ENCODE results near the gene AQP1.

AQP1 gene

DNA sequence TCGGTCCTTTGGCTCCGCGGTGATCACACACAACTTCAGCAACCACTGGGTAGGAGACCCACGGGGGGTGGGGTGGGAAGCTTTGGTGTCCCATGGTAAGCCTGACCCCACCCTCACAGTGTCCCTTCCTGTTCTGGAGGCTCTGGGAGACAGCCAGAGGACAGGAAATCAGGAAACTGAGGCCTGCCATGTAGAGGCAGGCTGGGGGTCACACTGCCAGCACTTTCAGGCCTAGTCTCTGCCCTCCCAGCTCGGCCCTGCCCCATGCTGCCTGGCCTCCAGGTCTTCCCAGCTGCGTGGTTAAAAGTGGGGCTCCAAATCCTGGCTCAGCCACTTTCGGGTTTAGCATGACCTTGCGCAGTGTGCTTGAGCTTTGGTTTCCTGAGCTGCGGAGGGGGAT lies 10.9 kb downstream of the AQP1 start:
- DNase-seq: no peak

- DNase-seq: no peak
Measured at GRCh38 chr7:30923009-30923773, 11.5 kb downstream of the AQP1 start.

DNA sequence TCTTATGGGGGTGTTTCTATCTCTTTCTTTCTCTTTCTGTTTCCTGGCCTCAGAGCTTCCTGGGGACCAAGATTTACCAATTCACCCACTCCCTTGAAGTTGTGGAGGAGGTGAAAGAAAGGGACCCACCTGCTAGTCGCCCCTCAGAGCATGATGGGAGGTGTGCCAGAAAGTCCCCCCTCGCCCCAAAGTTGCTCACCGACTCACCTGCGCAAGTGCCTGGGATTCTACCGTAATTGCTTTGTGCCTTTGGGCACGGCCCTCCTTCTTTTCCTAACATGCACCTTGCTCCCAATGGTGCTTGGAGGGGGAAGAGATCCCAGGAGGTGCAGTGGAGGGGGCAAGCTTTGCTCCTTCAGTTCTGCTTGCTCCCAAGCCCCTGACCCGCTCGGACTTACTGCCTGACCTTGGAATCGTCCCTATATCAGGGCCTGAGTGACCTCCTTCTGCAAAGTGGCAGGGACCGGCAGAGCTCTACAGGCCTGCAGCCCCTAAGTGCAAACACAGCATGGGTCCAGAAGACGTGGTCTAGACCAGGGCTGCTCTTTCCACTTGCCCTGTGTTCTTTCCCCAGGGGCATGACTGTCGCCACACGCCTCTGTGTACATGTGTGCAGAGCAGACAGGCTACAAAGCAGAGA lies 12.2 kb downstream of the AQP1 start:
- DNase-seq: no peak

DNA sequence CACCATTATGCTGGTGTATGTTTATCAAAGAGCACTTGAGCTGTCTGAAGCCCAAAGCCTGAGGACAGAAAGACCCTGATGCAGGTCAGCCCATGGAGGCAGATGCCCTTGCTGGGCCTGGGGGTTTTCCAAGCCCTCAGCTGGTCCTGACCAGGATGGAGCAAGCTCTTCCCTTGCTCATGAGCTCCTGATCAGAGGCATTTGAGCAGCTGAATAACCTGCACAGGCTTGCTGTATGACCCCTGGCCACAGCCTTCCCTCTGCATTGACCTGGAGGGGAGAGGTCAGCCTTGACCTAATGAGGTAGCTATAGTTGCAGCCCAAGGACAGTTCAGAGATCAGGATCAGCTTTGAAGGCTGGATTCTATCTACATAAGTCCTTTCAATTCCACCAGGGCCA lies 13.0 kb downstream of the AQP1 start:
- no peak for DNase-seq

GRCh38 chr7:30925117-30925516 lies 13.5 kb downstream of the AQP1 start:
- no peak for DNase-seq

- no peak for DNase-seq
Measured at GRCh38 chr7:30925913-30926312, 14.3 kb downstream of the AQP1 start.

DNA sequence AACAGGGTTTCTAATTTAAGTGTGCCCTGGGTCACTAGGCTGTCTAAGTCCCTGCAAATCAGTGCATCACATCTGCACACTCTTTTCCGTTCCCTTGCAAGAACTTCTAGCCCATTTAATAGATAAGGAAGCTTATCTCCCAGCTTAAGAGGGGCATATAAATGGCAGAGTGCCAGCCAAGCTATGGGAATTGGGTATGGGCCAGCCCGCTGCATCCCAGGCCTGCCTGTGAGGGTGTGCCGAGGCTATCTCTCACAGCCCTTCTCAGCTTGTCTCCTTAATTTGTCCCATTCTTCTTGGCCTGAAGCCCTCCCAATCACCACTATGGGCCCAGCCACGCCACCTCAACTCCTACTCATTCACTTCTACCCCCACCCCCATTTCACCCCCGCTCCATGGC lies 14.7 kb downstream of the AQP1 start:
- peak; percentile 46 for DNase-seq

GRCh38 chr7:30927040-30927439 lies 15.4 kb downstream of the AQP1 start:
- DNase-seq: no peak

DNA sequence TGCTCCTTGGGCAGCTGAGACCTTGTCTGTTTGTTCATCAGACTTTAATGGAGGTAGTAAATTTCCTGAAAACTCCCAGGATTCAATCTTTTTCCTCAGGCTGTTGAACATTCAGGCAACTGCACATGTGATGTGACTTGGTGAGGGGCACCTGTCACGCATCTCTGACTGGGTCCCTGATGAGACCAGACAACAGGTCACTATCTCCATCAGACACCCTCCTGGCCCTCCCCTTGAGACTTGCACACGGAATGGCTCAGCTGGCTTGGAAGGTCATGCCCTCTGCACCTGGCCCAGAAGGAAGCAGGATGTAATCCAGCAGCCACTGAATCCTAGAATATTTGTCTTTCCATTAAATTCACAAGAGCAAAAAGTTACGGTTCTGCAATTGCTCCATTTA lies 15.9 kb downstream of the AQP1 start:
- DNase-seq: no peak

DNA sequence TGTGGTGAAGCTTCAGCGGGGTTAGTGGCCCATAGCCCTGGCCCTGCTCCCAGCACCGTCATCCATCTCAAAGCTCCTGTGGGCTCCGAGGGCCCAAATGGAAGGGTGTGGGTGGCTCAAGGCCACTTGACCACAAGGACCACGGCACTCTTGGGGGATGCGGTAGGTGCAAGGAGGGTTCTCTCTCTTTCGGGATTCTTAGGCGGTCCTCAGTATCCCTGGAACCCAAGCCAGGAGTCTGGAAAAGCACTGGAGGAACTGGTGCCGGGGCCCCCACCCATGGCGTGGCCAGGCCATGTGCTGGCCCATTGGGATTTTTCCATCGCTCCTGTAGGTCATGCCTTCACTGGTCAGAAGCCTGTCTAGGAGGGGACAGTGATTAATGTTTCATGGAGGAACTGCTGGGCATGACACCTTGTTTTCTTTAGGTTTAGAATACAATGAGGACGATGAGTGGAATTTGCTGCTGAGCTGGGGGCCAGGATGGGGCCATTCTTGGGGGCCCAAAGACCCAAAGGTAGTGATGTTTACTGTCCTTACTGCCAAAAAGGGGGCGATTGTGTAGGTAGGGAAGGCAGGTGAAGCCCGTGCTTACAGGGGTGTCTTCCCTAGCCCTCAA lies 16.7 kb downstream of the AQP1 start:
- no peak for DNase-seq

- DNase-seq: no peak
Measured at GRCh38 chr7:30929686-30930085, 18.0 kb downstream of the AQP1 start.

GRCh38 chr7:30930621-30931020 lies 19.0 kb downstream of the AQP1 start:
- DNase-seq: no peak

GRCh38 chr7:30931161-30931928 lies 19.7 kb downstream of the AQP1 start:
- no peak for DNase-seq

DNA sequence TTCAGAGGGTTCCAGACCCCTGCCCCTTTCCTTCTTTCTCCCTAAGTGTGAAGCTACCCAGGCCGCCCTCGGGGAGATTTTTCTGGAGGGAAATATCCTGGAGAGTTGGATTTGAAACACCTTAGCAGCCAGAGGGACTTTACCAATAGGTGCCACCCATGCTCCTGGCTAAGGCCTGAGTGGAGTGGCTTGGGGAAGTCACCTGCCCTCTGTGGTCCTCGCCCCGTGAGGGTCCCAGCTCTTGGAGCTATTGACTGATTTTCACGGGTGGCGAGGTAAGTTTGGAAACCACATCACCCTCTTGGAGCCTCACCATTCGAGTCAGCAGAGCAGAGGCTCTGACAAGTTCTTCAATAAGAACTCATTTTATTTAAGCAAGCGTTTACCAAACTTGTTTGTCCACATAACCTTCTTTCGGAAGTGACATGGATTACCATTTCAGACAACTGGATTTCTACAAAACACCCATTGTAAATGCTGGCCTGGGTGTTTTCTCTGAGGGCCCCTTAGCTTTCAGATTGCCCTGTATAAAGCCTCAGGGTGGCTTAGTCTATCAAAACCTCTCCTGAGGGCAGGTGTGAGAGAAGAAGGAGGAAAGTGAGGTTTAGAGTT lies 20.4 kb downstream of the AQP1 start:
- no peak for DNase-seq

GRCh38 chr7:30932562-30932961 lies 20.9 kb downstream of the AQP1 start:
- DNase-seq: no peak

- DNase-seq: no peak
Measured at GRCh38 chr7:30933124-30933974, 21.7 kb downstream of the AQP1 start.

DNA sequence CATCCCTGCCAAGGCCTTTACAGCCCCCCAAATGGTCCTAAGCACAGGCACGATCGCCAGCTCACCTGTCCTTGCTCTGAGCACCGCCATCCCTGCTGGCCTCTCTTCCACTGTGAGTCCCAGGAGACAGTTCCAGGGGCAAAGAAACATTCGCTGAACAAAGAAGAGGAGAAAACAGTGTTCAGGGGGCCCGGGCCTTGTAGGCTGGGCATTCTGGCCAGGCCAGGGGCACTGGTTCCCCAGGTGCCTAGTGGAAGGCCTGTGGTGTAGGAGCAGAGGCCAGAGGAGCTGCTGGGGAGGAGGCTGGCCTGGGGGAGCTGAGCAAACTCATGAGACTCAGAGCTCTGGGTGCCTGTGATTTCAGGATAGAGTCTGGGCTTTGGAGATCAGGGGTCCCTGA lies 22.6 kb downstream of the AQP1 start:
- DNase-seq: no peak

DNA sequence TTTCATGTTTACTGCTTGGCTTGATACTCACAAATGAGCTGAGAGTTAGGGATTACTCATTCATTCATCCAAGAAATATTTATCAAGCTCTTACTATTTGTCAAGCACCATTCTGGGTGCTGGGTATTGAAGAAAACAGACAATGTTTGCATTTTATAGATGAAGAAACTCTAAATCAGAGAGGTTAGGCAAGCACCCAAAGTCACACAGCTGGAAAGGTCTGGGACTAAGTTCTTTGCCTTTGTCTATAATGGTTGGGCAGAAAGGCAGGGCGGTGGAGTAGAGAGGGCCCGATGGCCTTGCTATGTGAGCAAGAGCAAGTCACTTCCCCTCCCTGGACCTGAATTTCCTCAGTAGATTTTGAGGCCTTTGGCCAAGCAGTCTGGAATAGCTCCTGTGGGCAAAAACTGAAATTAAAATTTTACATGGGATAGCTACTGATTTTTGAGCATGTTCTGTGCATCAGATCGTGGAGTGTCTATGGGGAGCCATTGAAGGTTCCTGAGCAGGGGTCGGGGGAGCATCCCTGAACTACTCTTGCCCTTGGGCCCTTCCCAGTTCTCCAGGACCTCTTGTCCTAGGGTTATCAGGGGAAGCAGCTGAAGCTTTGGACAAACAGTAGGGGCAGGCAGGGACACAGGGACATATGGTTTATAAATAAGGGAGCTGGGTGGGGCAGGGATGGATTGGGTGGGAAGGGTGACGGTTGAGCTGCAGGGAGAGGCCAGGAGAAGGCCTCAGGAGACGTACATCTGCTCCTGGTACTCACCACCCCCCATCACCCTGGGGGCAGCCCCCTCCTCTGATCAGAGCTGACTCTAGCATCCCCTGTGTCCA lies 23.3 kb downstream of the AQP1 start:
- no peak for DNase-seq

GRCh38 chr7:30935569-30935877 lies 23.9 kb downstream of the AQP1 start:
- no peak for DNase-seq

DNA sequence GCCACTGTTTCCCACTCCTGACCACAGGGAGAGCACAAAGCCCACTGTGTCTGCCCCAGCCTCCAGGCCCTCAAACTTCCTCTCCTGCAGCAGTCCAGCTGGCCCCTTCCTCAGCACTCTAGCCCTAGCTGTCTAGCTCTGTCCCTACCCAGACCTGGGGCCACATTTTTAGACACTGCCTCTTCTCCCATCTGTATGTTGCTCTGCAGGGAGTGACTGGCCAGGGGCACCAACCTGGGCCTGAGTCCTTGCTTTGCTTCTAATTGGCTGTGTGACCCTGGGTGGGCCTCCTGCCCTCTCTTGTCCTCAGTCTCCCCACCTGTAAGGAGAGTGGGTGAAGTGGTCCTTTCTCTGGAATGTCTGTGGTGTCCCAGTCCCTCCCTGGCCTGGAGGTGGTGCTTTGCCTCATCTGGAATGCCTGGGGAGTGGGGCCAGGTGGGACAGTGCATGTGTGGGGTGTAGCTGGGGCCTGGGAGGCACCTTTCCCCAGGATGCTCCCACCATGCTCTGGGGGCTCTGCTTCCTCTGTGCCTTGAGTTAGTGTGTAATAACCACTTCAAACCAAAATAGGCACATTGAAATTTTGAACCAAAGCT lies 25.1 kb downstream of the AQP1 start:
- DNase-seq: no peak

- no peak for DNase-seq
Measured at GRCh38 chr7:30937416-30937815, 25.8 kb downstream of the AQP1 start.

Data from OCI-M1 (cell line).